Retinal pigment epithelial cell (primary cell): ENCODE measurements around the gene CHAC1.

Experiments
- DNase-seq: peaks from one replicate; pipeline ENCODE4 v3.0.0-alpha.2; 2010; ENCODE audit warnings: low read depth
- H3K4me3 ChIP-seq: 2 replicates; pipeline ENCODE4 v1.5.1; 2011; ENCODE audit warnings: mild to moderate bottlenecking, low read length, control low read depth, moderate library complexity
- TF ChIP-seq, protein P1 (sequence below): conservative IDR thresholded peaks from 2 replicates; pipeline ENCODE4 v1.5.1; 2011; ENCODE audit warnings: low read depth, low read length, control low read depth, inconsistent platforms

The CHAC1 gene

GRCh38 chr15:40925495-40925862 lies 27.8 kb upstream of the CHAC1 start:
- no peak for DNase-seq
- no peak overlapping the region for H3K4me3 ChIP-seq
- TF ChIP-seq, protein P1, sequence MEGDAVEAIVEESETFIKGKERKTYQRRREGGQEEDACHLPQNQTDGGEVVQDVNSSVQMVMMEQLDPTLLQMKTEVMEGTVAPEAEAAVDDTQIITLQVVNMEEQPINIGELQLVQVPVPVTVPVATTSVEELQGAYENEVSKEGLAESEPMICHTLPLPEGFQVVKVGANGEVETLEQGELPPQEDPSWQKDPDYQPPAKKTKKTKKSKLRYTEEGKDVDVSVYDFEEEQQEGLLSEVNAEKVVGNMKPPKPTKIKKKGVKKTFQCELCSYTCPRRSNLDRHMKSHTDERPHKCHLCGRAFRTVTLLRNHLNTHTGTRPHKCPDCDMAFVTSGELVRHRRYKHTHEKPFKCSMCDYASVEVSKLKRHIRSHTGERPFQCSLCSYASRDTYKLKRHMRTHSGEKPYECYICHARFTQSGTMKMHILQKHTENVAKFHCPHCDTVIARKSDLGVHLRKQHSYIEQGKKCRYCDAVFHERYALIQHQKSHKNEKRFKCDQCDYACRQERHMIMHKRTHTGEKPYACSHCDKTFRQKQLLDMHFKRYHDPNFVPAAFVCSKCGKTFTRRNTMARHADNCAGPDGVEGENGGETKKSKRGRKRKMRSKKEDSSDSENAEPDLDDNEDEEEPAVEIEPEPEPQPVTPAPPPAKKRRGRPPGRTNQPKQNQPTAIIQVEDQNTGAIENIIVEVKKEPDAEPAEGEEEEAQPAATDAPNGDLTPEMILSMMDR = no peak

- TF ChIP-seq, protein P1 = no peak
- H3K4me3 ChIP-seq = no peak overlapping the region
- no peak for DNase-seq
These were observed 27.2 kb upstream of the CHAC1 start for GRCh38 chr15:40925863-40926658.

- TF ChIP-seq, protein P1 = no peak
- H3K4me3 ChIP-seq = no peak overlapping the region
- DNase-seq = no peak
These were observed 26.4 kb upstream of the CHAC1 start for GRCh38 chr15:40926659-40927494.

GRCh38 chr15:40927495-40927872 lies 25.8 kb upstream of the CHAC1 start:
- DNase-seq = no peak
- no peak overlapping the region for H3K4me3 ChIP-seq
- TF ChIP-seq, protein P1 = no peak

DNA sequence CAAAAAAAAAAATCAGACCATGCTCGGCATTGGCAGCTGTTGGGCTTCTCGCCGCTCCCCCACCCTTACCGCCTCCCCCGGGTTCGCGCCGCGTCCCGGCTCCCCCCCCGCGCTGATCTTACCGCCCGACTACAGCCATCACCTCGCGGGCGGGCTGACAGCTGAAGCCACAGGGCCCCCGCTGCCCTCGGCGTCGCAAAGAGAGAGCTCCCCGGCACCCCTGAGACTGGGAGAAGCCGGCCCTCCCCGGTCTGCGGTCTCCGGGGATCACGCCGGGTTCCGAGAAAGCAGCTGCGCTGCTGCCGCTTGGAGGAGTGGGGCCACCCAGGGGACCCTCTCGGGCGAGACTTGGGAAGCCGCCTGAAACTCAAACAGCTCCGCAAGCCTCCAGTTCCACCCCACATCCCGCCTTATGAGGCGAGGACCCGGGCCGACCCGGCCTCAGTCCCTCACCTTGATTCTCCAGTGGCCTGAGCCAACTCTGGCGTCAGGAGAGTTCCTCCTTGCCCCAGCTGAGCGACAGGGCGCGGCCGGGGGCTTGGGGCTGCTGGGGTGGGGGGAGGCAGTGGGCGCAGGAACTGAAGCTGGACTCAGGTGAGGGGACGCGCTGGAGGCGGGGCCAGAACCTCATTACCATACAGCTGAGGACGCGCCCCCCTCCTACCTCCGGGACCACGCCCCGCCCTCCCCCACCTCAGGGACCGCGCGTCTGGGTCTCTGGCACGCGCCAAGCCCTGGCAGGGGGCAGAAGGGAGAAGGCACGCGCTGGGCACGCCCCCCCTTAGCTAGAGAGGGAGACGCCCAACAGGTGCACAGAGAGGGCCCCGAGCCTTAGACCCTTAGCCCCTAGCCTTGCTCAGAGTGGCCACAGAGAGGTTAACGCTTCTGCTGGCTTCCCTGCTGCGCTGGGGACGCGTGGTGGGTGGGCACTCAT lies 25.1 kb upstream of the CHAC1 start:
- TF ChIP-seq, protein P1 = no peak
- peak overlapping the region; percentile 26 for H3K4me3 ChIP-seq
- no peak for DNase-seq

- H3K4me3 ChIP-seq = peak within 1 kb of the TSS; percentile 26
- DNase-seq = no peak
- TF ChIP-seq, protein P1 = no peak
These were observed 24.2 kb upstream of the CHAC1 start, which contains the start of gene DLL4 for GRCh38 chr15:40928821-40929659. Gene DLL4, plus strand, starts transcription at chr15:40929340. Its CDS starts 329 bp downstream, at chr15:40929669.
